Suprapubic skin (tissue), 3 donors: ENCODE data around the gene LRRC45.

ENCODE experiments used
- POLR2A ChIP-seq, 2 donors: fragments of 450-650 bp; IDR thresholded peaks; one replicate each; pipeline ENCODE4 v1.6.1; 2017; ENCODE audit warnings: antibody characterized with exemption in 2 of 2, mild to moderate bottlenecking in 2 of 2, moderate library complexity in 2 of 2
- TF ChIP-seq, protein P1 (sequence below), 2 donors: fragments of 200-600 bp in 1 of 2; fragments of 450-650 bp in 1 of 2; sonication (generic) in 1 of 2; IDR thresholded peaks; one replicate each; pipeline ENCODE4 v1.5.1; 2016 to 2019; ENCODE audit warnings: antibody characterized with exemption in 2 of 2, mild to moderate bottlenecking in 1 of 2, moderate library complexity in 1 of 2

DNA sequence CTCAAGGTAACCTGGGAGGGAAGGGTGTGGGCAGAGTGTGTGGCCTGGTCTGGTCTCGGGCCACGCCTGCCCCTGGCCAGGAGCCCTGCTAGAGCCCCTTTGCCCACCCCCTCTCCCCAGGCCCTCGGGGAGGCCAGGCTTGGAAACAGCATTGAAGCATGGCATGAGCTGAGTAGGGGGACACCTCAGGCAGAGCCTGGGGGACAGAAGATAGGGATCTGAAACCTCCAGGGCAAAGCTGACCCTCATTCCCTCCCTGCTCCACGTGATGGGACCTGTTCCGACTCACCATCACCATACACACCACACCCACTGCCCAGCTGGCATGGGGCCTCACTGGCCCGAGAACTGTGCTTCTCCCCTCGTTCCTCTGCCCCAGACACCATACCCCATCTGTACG, 26.0 kb downstream of the LRRC45 start:
- TF ChIP-seq, protein P1, sequence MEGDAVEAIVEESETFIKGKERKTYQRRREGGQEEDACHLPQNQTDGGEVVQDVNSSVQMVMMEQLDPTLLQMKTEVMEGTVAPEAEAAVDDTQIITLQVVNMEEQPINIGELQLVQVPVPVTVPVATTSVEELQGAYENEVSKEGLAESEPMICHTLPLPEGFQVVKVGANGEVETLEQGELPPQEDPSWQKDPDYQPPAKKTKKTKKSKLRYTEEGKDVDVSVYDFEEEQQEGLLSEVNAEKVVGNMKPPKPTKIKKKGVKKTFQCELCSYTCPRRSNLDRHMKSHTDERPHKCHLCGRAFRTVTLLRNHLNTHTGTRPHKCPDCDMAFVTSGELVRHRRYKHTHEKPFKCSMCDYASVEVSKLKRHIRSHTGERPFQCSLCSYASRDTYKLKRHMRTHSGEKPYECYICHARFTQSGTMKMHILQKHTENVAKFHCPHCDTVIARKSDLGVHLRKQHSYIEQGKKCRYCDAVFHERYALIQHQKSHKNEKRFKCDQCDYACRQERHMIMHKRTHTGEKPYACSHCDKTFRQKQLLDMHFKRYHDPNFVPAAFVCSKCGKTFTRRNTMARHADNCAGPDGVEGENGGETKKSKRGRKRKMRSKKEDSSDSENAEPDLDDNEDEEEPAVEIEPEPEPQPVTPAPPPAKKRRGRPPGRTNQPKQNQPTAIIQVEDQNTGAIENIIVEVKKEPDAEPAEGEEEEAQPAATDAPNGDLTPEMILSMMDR (IDR thresholded peaks at IDR 0.05) = no peak
- TF ChIP-seq POLR2A (IDR thresholded peaks at IDR 0.05) = no peak
